G401 (cell line): Measurements from ENCODE around the gene RRP12. TPM values are rescaled to one million over a fixed set of nuclear protein-coding genes. Genes with fewer than 3 reads are reported as not detected.
"Not testable (repeated sequence)": the region's sequence is repeated elsewhere in the genome, so short reads cannot be mapped to it uniquely, and the experiment has no call there.

Source experiments
- DNase-seq: peaks from one replicate; pipeline ENCODE4 v3.0.0-alpha.2; 2015; ENCODE audit warnings: low spot score
- in situ Hi-C: cut with HindIII; loops from 2 replicates; pipeline ENCODE4 v1.10.0; 2016; ENCODE audit warnings: low sequenced_read_pairs, mixed read lengths
- total RNA-seq: library from RNA; depleted of rRNA; stranded (reverse); fragments of >200 nt; shearing (Covaris generic); gene quantifications from 2 replicates; pipeline ENCODE4 v1.2.3, GENCODE V29; 2014; rRNA removed

The RRP12 gene
- total RNA-seq: 35.1 and 41.4 TPM in 2 replicates

- in situ Hi-C loops: no loop called here
- peak; percentile 99 for DNase-seq
Observed at GRCh38 chr10:97400665-97401454, at the start of gene RRP12. RRP12 (minus strand) TSS chr10:97401340; CDS start chr10:97401231, 109 bp downstream.

- in situ Hi-C loops: no loop called here
- no peak for DNase-seq
Observed at GRCh38 chr10:97450828-97451227, 49.7 kb upstream of the RRP12 start.

DNA sequence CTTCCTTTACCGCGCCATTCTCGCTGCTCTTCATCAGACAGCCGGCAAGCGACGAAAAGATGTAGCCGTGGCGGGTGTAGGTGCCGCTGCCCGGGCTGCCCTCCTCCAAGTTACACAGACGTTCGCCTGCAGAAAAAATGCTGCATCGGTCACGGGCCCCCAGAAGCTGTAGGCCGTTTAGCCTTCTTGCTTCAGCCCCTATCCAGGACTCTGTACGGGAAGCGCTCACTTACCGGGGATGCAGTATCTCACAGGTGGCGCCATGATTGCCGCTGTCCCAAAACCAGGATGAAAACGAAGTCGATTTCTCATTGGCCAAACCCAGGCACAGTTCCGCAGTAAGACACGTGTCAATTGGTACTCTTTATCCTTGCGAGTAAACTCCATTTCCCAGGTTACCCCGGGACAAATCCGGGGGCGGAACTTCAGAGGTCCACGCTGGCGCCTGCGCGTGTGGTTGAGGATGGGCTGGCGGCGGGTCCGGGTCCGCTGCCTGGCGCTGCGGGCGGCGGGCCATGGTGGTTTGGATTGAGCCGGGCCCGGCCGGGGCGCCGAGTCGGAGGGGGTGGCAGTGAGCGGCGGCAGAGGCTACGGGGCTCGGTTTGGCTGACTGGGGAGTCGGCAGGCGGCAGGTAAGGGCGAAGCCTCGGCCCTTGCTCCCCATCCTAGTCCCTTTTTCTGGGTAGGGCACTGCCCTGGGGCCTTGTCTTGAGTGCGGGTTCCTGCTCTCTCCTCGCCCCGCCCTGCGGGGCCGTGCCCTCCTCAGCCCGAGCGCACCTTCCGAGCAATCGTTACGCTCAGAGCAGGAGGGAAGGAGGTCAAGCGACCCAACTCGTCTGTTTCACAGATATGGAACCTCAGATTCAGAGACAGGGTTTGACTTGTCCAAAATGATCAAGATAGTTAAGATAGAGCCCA, 44.8 kb upstream of the RRP12 start, which contains the start of the genes EXOSC1 and ZDHHC16:
EXOSC1 (minus strand) TSS at position 285 of the 918 bp plus-strand sequence; CDS start at position 264, 21 bp downstream.
ZDHHC16 (plus strand) TSS at position 454 of the 918 bp plus-strand sequence. CDS start 5,501 bp downstream, outside the sequence.
- DNase-seq: peak; percentile 98
- in situ Hi-C loops: no loop called here

DNA sequence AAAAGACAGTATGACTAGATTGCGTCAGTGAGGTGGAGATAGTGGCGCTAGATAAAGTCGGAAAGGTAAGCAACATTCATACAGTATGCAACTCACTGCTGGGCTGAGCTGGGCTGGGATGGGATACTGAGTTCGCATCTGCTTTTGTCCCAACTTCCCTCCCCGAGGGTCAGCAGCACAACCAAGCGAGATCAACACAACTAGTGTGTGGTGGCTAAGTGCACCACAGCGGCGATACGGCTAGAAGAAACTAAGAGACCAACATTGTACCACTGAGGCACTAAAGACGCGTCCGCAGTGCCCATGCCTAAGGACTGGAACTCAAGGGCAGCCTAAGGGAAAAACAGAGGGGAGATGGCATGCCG, 44.2 kb upstream of the RRP12 start:
- in situ Hi-C loops: no loop called here
- DNase-seq: no peak

GRCh38 chr10:97444212-97444611, 43.1 kb upstream of the RRP12 start:
- DNase-seq: no peak
- in situ Hi-C loops: no loop called here

DNA sequence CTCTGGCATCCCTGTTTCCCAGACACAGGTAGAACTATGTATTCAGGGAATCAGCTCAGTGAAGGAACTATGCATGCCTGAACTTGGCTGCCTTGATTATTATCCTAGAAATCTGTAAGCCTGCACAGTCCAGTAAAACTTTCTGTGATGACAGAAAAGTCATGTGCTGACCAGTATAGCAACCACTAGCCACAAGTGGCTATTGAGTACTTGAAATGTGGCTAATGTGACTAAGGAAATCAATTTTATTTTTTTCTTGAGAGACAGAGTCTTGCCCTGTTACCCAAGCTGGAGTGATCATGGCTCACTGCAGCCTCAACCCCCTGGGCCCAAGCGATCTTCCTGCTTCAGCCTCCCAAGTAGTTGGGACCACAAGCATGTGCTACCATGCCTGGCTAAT, 41.1 kb upstream of the RRP12 start:
- DNase-seq: no peak
- in situ Hi-C loops: no loop called here

GRCh38 chr10:97435211-97435610, 34.1 kb upstream of the RRP12 start:
- in situ Hi-C loops: no loop called here
- no peak for DNase-seq

- in situ Hi-C loops: no loop called here
- no peak for DNase-seq
Observed at GRCh38 chr10:97434557-97434956, 33.4 kb upstream of the RRP12 start.

GRCh38 chr10:97434055-97434454, 32.9 kb upstream of the RRP12 start:
- DNase-seq: no peak
- in situ Hi-C loops: no loop called here

DNA sequence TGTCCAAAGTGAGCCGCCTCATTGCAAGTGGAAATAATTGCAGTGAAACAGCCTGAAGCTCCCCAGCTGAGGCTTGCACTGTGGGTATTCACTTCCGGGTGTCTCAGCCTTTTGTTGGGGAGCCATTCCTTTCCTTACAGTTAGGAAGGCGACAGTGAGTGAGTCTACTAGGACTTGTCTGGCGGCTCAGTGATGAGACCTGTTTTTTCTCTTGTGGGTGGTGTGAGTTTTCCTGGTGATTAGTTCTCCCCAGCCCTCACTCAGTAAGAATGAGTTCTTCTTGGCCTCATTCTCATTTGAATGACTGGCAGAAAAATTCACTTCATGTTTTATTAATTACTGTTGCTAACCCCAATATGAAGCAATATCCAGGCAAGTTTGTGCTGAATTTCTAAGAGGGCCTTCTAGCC, 27.4 kb upstream of the RRP12 start:
- no peak for DNase-seq
- in situ Hi-C loops: no loop called here

DNA sequence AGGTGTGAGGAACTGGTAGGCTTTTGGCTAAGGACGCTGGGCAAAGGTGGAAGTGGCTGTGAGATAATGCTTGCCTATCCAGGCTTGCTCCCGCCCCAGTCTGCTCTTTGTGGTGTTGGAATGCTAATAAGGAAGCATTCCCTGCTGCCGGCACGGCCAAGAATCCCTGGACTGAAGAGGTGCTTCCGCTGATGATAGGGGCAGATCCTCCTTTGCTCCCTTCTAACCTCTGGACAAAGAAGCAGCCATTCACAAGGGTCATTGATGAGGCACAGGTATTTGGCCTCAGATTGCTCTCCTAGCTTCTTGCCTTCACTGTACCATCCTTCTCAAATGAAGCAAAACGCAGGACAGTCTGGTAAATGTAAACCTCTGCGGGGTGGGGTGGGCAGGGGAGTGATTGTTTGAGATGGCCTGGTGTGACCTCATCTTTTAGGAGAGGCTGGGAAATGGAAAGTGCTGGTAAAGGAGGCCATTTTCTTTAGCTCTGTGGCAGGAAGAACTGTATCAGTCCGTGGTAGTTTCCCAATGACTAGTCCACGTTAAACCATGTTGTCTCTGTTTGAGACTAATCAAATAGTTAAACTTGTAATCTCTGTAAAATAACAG, 26.5 kb upstream of the RRP12 start:
- in situ Hi-C loops: no loop called here

DNA sequence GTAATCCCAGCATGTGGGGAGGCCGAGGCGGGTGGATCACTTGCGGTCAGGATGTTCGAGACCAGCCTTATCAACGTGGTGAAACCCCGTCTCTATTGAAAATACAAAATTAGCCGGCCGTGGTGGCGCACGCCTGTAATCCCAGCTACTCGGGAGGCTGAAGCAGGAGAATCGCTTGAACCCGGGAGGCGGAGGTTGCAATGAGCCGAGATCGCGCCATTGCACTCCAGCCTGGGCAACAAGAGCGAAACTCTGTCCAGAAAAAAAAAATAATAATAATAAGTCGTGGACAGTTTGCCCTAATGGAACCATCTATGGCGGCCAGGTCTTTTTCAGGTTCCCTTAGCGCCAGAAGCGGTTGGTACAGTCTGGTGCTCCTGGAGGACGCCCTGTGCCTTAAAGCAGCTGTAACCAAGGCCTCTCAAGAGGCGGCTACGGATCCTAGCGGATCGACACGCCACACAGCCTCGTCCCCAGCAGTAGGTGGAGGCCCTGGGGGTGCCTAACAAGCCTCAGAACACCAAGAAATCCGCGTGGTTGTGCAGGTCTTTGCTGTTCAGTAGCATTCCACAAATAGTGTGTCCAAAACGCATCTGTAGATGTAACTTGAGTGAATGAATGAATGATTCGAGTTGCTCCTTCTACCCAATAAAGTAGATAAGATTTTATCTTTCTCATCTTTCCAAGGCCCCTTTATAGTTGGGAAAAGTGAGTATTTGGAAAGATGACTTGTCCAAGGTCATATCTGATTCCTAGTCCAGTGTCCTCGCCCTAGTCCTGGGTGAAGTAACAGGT, 25.8 kb upstream of the RRP12 start:
- DNase-seq: peak; percentile 23
- in situ Hi-C loops: no loop called here

More for the DNA sequence above, 26.5 kb upstream of the RRP12 start:
- peak; percentile 19 for DNase-seq

- in situ Hi-C loops: no loop called here
- DNase-seq: peak; percentile 93
Observed at GRCh38 chr10:97425964-97426775, 25.0 kb upstream of the RRP12 start, which contains the start of gene PGAM1. PGAM1 (plus strand) TSS chr10:97426191; CDS start chr10:97426308, 117 bp downstream.

- in situ Hi-C loops: not testable (repeated sequence)
Observed at GRCh38 chr10:97423757-97424098, 22.6 kb upstream of the RRP12 start.

DNA sequence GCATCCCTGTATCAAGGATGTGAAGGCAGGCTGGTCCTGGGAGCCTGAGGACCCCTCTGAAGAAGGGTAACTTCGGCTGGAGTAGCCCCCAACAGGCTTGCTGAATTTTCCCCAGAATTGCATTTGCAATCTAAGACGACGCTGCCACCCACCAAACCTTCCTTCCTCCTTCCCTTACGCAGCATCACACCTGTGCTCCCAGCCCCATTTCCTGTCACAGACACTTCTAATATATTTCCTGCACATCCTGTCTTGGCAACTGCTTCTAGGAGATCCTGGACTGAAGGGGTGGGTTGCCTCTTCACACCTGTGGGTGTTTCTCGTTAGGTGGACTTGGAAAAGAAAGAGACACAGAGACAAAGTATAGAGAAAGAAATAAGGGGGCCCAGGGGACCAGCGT, 15.4 kb upstream of the RRP12 start:
- in situ Hi-C loops: no loop called here
- DNase-seq: no peak

More at GRCh38 chr10:97423757-97424098, 22.6 kb upstream of the RRP12 start:
- not testable (repeated sequence) for DNase-seq

DNA sequence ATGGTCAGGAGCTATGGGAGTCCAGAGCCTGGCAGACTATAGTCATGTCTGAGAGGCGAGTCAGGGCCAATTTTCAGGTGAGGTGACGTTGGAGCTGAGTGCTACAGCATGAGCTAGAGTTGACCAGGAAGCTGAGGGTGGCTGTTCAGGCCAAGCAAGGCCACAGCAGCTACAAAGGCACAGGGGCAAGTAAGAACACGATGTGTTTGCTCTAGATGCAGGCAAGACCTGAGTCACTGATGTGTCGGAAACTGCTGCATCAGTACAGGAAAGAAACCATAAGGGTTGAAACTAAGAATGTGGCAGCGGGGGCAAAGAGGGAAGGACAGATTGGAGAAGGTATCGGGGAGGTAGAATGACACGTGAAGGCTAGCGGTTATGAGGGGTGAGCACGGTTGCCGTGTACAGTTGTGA, 11.8 kb upstream of the RRP12 start:
- DNase-seq: no peak

GRCh38 chr10:97411406-97411805, 10.3 kb upstream of the RRP12 start:
- in situ Hi-C loops: no loop called here
- DNase-seq: no peak

More for the DNA sequence above, 11.8 kb upstream of the RRP12 start:
- in situ Hi-C loops: no loop called here

DNA sequence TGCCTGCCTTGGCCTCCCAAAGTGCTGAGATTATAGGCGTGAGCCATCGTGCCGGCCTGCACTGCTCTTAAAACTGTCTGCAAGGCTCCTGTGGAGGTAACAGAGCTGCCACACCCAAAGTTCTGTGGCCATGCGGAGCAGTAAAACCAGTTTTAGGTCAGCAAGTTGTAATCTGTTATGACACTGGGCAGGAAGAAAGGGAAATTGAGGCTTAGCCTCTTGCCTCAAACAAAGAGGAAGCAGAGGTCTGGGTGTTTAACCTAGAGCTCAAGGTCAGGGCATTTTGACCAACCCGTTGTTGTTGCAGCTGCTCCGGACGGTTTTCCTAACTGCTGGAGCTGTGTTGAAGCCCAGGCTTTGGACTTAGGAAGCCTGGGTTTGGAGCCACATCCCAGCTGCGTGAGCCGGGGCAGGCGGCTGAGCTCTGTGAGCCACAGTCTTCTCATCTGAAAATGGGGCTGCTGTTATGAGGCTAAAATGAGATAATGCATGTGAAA, 7.4 kb upstream of the RRP12 start:
- in situ Hi-C loops: no loop called here
- DNase-seq: no peak
